Ramos (cell line): ENCODE data around the gene GJB1.

Experiments used
- in situ Hi-C: fragments of 300-500 bp; cut with MboI; formaldehyde crosslinking; loops from one replicate; pipeline ENCODE4 v1.14.3; 2022; ENCODE audit warnings: low sequenced_read_pairs; ENCODE audit not compliant: unreplicated experiment

GJB1 gene

GRCh38 chrX:71222929-71223328, at the start of gene GJB1:
Gene GJB1 (plus strand): TSS chrX:71223224. CDS start chrX:71223708, 484 bp downstream.
- in situ Hi-C loops = no loop called here

GRCh38 chrX:71173440-71173839, 49.6 kb upstream of the GJB1 start:
- in situ Hi-C loops = loop anchor here (10.0 kb wide), 1 partner anchor 409 kb away; no protein-coding TSS in a partner anchor

- in situ Hi-C loops = loop anchor here (10.0 to 25.0 kb wide), 2 partner anchors 410 to 712 kb away; no protein-coding TSS in a partner anchor
Measured at GRCh38 chrX:71174795-71175194, 48.2 kb upstream of the GJB1 start.

GRCh38 chrX:71175531-71175930, 47.5 kb upstream of the GJB1 start:
- in situ Hi-C loops = loop anchor here (10.0 to 25.0 kb wide), 2 partner anchors 411 to 713 kb away; no protein-coding TSS in a partner anchor

GRCh38 chrX:71177327-71177726, 45.7 kb upstream of the GJB1 start:
- in situ Hi-C loops = loop anchor here (10.0 to 25.0 kb wide), 2 partner anchors 413 to 715 kb away; no protein-coding TSS in a partner anchor

- in situ Hi-C loops = loop anchor here (10.0 to 25.0 kb wide), 2 partner anchors 414 to 717 kb away; no protein-coding TSS in a partner anchor
Measured at GRCh38 chrX:71178908-71179307, 44.1 kb upstream of the GJB1 start.

- in situ Hi-C loops = loop anchor here (25.0 kb wide), 1 partner anchor 718 kb away; no protein-coding TSS in a partner anchor
Measured at GRCh38 chrX:71180579-71181265, 42.3 kb upstream of the GJB1 start.

- in situ Hi-C loops = loop anchor here (25.0 kb wide), 1 partner anchor 719 kb away; no protein-coding TSS in a partner anchor
Measured at GRCh38 chrX:71181558-71181909, 41.5 kb upstream of the GJB1 start.

GRCh38 chrX:71181910-71182799, 40.9 kb upstream of the GJB1 start:
- in situ Hi-C loops = loop anchor here (25.0 kb wide), 1 partner anchor 720 kb away; no protein-coding TSS in a partner anchor

GRCh38 chrX:71182871-71183270, 40.2 kb upstream of the GJB1 start:
- in situ Hi-C loops = loop anchor here (25.0 kb wide), 1 partner anchor 721 kb away; no protein-coding TSS in a partner anchor

GRCh38 chrX:71183341-71183740, 39.7 kb upstream of the GJB1 start:
- in situ Hi-C loops = loop anchor here (25.0 kb wide), 1 partner anchor 721 kb away; no protein-coding TSS in a partner anchor

GRCh38 chrX:71184092-71184491, 38.9 kb upstream of the GJB1 start:
- in situ Hi-C loops = loop anchor here (25.0 kb wide), 1 partner anchor 722 kb away; no protein-coding TSS in a partner anchor

- in situ Hi-C loops = loop anchor here (25.0 kb wide), 1 partner anchor 723 kb away; no protein-coding TSS in a partner anchor
Measured at GRCh38 chrX:71184803-71185495, 38.1 kb upstream of the GJB1 start.

- in situ Hi-C loops = loop anchor here (25.0 kb wide), 1 partner anchor 729 kb away; no protein-coding TSS in a partner anchor
Measured at GRCh38 chrX:71191248-71191647, 31.8 kb upstream of the GJB1 start.

- in situ Hi-C loops = loop anchor here (25.0 kb wide), 1 partner anchor 734 kb away; no protein-coding TSS in a partner anchor
Measured at GRCh38 chrX:71195964-71196649, 26.9 kb upstream of the GJB1 start.

- in situ Hi-C loops = loop anchor here (25.0 kb wide), 1 partner anchor 736 kb away; no protein-coding TSS in a partner anchor
Measured at GRCh38 chrX:71198066-71198465, 25.0 kb upstream of the GJB1 start.

GRCh38 chrX:71199252-71200008, 23.6 kb upstream of the GJB1 start:
- in situ Hi-C loops = loop anchor here (25.0 kb wide), 1 partner anchor 737 kb away; no protein-coding TSS in a partner anchor

GRCh38 chrX:71210816-71211215, 12.2 kb upstream of the GJB1 start:
- in situ Hi-C loops = no loop called here
